Erythroblast (primary cell): ENCODE measurements around the gene SALL3.

ENCODE experiments used
- GATA1 ChIP-seq: IDR thresholded peaks from 2 replicates; pipeline ENCODE4 v1.6.1; 2011; ENCODE audit warnings: low read depth, mild to moderate bottlenecking, control low read depth, low read length, moderate library complexity
- POLR2A ChIP-seq: IDR thresholded peaks from 2 replicates; pipeline ENCODE4 v1.6.1; 2011; ENCODE audit warnings: mild to moderate bottlenecking, low read length

GRCh38 chr18:78955051-78955450 is 24.6 kb upstream of the SALL3 start:
- TF ChIP-seq POLR2A (no peak), GATA1 (no peak)
